HG02840 (cell line): ENCODE measurements around the gene ABCA7.
A peak's percentile ranks its signal among the peaks of the same experiment; 100 is the strongest.

Experiments used
- ATAC-seq: cut with Tn5 transposase; IDR thresholded peaks from one replicate; pipeline ENCODE4 v1.9.1; 2021; ENCODE audit warnings: mild to moderate bottlenecking, moderate library complexity, moderate number of reproducible peaks; ENCODE audit not compliant: unreplicated experiment, low FRiP score

Gene ABCA7, protein sequence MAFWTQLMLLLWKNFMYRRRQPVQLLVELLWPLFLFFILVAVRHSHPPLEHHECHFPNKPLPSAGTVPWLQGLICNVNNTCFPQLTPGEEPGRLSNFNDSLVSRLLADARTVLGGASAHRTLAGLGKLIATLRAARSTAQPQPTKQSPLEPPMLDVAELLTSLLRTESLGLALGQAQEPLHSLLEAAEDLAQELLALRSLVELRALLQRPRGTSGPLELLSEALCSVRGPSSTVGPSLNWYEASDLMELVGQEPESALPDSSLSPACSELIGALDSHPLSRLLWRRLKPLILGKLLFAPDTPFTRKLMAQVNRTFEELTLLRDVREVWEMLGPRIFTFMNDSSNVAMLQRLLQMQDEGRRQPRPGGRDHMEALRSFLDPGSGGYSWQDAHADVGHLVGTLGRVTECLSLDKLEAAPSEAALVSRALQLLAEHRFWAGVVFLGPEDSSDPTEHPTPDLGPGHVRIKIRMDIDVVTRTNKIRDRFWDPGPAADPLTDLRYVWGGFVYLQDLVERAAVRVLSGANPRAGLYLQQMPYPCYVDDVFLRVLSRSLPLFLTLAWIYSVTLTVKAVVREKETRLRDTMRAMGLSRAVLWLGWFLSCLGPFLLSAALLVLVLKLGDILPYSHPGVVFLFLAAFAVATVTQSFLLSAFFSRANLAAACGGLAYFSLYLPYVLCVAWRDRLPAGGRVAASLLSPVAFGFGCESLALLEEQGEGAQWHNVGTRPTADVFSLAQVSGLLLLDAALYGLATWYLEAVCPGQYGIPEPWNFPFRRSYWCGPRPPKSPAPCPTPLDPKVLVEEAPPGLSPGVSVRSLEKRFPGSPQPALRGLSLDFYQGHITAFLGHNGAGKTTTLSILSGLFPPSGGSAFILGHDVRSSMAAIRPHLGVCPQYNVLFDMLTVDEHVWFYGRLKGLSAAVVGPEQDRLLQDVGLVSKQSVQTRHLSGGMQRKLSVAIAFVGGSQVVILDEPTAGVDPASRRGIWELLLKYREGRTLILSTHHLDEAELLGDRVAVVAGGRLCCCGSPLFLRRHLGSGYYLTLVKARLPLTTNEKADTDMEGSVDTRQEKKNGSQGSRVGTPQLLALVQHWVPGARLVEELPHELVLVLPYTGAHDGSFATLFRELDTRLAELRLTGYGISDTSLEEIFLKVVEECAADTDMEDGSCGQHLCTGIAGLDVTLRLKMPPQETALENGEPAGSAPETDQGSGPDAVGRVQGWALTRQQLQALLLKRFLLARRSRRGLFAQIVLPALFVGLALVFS (N-terminal part only)

GRCh38 chr19:1039646-1040475, at the start of gene ABCA7:
Gene ABCA7 (plus strand): TSS chr19:1040107. CDS start chr19:1041362, 1,255 bp downstream.
- ATAC-seq, result peak; percentile 61

DNA sequence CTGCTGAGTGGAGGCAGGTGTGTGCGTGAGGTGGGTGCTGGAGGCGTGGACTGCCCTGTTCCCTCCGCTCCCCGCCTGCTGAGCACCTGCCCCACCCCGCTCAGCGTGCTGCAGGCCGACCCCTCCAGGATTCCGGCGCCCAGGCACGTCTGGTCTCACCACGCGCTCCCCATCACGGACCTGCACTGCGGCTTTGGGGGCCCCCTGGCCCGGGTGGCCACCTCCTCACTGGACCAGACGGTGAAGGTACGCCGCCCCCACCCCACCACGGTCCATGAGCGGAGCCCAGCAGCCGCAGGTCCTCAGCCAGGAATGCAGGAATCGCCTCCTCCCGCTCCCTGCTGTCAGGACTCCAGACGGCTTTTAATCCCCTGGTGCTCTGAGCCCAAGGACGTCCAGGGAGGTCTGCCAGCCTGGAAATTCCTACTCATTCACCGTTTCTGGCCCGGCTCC, 49.8 kb upstream of the ABCA7 start:
- no peak for ATAC-seq

- no peak for ATAC-seq
These were observed 49.2 kb upstream of the ABCA7 start for GRCh38 chr19:990746-991145.

DNA sequence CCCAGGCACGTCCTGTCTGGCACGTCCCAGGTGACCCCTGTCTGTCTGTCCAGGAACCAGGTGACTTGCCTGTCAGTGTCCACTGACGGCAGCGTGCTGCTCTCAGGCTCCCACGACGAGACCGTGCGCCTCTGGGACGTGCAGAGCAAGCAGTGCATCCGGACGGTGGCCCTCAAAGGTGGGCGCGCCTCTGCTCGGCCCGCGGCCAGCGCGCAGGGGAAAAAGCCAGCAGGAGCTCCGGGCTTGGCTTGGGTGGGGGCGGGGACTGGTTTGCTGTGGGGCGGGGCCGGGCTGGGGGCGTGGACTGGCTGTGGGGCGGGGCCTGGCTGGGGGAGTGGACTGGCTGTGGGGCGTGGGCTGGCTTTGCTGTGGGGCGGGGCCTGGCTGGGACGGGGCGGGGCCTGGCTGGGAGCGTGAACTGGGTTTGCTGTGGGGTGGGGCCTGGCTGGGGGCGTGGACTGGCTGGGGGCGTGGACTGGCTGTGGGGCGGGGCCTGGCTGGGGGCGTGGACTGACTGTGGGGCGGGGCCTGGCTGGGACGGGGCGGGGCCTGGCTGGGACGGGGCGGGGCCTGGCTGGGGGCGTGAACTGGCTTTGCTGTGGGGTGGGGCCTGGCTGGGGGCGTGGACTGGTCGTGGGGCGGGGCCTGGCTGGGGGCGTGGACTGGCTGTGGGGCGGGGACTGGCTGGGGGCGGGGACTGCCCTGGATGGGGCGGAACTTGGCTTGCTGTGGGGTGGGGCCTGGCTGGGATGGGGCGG, 48.6 kb upstream of the ABCA7 start:
- no peak for ATAC-seq

- ATAC-seq, result no peak
These were observed 47.8 kb upstream of the ABCA7 start for GRCh38 chr19:991932-992669.

GRCh38 chr19:992670-993055, 47.2 kb upstream of the ABCA7 start:
- ATAC-seq, result no peak

DNA sequence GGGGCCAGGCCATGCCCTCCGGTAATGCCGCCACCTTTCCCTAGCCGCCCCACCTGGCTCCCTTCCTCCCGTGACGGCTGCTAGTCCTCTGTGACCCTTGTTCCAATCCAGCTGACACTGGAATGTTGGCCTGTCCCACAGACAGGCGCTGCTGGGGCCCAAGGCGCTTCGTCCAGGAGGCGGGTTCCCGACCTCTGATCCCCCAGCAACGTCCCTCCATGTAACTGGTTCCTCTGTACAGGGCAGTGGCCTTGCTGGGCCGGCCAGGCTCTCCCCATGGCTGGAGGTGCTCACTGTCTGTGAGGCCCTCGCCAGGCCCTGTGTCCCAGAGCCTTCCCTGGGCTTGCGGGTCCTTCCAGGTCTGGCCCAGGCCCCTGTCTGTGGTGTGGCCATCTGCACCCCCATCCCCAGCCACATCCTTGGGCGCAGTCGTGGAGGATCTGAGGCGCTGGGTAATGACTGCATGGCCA, 46.5 kb upstream of the ABCA7 start:
- ATAC-seq, result no peak

GRCh38 chr19:993831-994393, 46.0 kb upstream of the ABCA7 start:
- no peak for ATAC-seq

DNA sequence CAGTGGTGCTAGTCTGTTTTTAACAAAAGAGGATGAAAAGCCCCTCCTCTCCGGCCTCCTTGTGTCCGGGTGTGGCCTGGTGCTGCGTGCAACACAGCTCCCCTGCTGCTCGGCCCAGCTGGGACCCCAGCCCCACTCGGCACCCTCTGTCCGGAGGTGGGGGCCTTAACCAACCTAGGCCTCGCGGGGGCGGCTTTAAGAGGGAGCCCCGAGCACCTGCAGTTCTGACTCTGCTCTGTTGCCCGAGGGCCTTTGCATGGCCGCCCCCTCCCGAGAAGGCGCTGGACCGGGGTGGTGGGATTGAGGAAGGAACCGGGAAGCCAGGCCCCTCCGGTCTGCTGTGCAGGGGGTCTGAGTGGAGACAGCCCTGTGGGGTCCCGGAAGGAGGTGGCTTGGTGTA, 45.4 kb upstream of the ABCA7 start:
- no peak for ATAC-seq

DNA sequence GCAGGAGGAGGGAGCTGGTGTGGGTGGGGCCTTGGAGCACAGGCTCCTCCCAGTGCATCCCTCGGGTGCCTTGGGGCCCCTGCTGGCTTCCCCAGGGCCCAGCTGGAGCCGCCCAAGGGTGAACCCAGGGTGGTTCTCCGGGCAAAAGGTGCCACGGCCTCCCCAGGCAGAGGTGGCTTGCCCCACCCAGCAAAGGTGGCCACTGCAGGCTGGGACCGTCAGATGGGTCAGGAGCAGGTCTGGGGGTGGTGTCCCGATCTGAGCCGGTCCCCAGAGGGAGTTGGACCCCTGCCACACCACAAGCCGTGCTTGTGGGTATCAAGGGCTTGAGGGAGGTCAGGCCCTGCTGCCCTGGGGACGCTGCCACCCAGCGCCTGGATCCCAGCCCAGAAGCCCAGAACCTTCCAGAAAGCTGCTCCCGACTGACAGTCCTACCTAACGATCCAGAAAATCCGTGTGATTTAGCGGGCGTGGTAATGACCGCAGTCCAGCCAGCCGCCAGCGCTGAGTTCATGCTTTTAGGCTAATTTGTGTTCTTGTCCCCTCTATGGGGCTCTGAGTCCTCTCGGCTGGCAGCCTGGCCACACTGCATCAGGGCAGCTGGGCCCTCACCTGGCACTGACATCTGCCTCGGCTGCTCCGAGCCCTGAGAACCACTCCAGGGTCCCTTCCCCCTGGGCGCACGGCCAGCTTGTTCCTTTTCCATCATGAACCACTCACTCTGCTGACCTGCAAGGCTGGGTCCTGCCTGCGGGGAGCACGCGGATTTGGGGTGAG, 44.7 kb upstream of the ABCA7 start:
- no peak for ATAC-seq

DNA sequence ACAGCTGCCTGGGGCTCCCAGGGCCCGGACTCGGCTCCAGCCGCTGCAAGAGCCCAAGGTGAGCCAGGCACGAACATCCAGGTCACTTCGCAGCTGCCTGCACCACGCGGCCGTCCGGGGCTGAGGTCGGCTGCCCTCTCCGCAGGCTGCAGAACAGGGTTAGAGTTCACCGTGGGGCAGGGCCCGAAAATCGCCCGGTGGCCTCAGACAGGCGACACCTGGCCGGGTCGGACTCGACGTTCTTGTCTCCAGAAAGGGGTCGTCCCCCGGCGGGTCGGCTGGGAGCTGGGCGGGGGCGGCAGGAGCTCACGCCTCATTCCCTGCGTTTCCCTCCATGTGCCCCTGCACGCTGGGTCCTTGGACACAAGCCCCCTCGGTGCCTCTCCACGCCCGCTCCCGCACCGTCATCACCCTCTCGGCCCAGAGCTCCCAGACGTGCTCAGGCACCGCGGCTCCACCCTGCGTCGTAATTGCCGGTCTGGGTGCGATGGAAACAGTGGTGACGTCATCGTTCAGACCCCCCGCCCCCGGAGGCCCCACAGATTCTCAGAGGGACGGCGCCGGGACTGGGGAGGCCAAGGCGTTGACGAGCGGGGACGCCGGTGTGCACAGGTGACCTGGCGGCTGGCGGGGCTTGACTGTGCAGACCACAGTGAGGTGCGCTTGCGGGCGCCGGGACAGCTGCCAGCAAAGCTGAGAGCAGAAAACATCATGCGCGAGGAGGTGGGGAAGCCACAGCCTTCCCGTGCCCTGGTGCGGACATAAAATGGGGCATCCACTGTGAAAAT, 43.7 kb upstream of the ABCA7 start:
- ATAC-seq, result no peak

DNA sequence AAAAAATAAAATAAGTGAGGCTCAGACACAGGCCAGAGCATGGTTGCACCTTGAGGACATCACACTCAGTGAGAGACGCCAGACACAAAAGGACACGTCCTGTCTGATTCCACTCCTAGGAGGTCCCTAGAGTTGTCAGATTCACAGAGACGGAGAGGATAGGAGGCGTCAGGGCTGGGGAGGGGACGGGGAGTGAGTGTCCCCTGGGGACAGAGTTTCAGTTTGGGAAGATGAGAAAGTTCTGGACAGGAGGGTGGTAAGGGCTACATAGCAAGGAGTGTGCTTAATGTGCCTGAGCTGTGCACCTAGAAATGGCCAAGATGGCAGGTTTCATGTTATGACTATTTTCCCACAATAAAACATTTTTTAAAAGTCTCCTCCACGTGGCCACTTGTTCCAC, 41.8 kb upstream of the ABCA7 start:
- ATAC-seq, result no peak

DNA sequence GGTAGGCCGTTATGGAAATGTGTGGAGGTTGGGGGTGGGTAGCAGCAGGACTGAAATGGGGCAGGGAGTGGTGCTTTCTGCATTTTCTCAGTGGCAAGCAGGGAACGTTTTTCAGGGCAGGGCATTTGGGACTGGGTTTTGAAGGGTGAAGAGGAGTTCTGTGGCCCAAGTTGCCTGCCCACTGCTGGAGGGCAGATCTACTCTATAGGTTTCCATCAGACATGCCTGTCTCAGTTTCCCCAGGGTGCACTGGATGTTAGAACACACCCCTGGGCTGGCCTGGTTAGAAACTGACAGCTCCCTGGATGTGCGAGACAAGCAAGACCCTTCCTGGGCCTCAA, 40.6 kb upstream of the ABCA7 start:
- no peak for ATAC-seq

DNA sequence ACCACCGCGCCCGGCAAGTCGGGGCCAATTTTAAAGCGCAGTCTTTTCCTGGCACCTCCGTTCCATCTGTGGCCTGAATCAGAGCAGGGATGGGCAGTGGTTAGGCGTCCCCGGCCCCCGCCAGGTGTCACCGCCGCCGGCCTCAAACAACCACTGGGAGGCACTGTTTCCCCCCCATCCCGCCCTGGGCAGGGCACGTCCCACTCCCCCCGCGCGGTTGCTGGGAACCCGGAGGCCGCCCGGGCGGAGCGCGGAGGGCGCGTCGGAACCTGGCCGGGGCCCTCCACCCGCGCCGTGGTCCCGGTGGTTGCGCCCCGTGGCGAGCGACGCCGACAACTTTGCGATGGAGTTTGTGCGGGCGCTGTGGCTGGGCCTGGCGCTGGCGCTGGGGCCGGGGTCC, 39.8 kb upstream of the ABCA7 start, which contains the start of gene GRIN3B:
TSS of gene GRIN3B (plus strand) at position 325 of the 400 bp plus-strand sequence. CDS start at position 344, 19 bp downstream.
- ATAC-seq, result no peak

DNA sequence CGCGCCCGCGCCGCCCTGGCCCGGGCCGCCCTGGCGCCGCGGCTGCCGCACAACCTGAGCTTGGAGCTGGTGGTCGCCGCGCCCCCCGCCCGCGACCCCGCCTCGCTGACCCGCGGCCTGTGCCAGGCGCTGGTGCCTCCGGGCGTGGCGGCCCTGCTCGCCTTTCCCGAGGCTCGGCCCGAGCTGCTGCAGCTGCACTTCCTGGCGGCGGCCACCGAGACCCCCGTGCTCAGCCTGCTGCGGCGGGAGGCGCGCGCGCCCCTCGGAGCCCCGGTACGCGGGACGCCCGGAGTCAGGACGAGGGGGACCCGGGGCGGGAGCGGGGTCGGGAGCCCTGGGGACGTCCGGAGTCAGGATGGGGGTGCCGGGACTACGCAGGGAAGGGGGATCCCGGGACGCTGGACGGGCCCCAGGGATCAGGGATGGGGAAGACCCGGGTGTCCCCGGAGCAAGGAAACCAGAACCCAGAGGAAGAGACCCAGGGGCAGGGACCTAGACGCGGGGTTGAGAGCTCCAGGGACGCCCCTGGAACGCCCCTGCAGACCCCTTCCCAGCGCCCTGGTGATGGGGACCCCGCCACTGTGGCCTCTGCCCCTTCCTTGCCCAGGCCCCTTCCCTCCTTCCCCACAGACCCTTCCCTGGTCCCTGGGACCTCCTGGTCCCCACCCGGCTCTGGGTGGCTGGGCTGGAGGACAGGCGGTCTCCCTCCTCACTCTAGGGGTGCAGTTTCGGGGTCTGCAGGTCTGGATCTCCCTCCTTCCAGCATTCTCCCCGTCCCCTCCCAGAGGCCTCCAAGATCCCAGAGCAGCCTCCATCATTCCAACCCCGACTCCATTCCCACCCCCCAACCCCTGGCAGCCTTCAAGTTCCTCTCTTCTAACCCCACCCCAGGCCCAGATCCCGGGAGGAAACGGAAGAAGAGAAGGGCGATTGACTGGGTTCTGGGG, 39.0 kb upstream of the ABCA7 start:
- ATAC-seq, result no peak
